ENCODE results near the gene EVI5L. TPM values are rescaled to one million over a fixed set of nuclear protein-coding genes. Genes with fewer than 3 reads are reported as not detected.

EVI5L gene
- total and polyA plus RNA-seq, 2 of the 8 experiments (the other 6 are each of a cell fraction or from before 2014, with no cell fraction given) = 7.2 to 11.0 TPM

DNA sequence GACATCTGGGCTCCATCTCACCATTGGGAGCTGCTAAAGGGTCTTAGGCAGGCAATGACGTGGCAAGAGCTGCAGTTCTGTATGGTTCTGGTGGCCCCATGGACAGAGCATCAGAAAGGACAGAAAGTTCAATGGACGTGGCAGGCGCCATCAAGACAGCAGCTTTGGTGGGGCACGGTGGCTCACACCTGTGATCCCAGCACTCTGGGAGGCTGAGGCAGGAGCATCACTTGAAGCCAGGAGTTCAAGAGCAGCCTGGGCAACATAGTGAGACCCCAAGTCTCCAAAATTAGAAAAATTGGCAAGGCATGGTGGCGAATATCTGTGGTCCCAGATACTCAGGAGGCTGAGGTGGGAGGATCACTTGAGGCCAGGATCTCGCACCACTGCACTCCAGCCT is 9.5 kb downstream of the EVI5L start (continued):
- TF ChIP-seq, protein P1, sequence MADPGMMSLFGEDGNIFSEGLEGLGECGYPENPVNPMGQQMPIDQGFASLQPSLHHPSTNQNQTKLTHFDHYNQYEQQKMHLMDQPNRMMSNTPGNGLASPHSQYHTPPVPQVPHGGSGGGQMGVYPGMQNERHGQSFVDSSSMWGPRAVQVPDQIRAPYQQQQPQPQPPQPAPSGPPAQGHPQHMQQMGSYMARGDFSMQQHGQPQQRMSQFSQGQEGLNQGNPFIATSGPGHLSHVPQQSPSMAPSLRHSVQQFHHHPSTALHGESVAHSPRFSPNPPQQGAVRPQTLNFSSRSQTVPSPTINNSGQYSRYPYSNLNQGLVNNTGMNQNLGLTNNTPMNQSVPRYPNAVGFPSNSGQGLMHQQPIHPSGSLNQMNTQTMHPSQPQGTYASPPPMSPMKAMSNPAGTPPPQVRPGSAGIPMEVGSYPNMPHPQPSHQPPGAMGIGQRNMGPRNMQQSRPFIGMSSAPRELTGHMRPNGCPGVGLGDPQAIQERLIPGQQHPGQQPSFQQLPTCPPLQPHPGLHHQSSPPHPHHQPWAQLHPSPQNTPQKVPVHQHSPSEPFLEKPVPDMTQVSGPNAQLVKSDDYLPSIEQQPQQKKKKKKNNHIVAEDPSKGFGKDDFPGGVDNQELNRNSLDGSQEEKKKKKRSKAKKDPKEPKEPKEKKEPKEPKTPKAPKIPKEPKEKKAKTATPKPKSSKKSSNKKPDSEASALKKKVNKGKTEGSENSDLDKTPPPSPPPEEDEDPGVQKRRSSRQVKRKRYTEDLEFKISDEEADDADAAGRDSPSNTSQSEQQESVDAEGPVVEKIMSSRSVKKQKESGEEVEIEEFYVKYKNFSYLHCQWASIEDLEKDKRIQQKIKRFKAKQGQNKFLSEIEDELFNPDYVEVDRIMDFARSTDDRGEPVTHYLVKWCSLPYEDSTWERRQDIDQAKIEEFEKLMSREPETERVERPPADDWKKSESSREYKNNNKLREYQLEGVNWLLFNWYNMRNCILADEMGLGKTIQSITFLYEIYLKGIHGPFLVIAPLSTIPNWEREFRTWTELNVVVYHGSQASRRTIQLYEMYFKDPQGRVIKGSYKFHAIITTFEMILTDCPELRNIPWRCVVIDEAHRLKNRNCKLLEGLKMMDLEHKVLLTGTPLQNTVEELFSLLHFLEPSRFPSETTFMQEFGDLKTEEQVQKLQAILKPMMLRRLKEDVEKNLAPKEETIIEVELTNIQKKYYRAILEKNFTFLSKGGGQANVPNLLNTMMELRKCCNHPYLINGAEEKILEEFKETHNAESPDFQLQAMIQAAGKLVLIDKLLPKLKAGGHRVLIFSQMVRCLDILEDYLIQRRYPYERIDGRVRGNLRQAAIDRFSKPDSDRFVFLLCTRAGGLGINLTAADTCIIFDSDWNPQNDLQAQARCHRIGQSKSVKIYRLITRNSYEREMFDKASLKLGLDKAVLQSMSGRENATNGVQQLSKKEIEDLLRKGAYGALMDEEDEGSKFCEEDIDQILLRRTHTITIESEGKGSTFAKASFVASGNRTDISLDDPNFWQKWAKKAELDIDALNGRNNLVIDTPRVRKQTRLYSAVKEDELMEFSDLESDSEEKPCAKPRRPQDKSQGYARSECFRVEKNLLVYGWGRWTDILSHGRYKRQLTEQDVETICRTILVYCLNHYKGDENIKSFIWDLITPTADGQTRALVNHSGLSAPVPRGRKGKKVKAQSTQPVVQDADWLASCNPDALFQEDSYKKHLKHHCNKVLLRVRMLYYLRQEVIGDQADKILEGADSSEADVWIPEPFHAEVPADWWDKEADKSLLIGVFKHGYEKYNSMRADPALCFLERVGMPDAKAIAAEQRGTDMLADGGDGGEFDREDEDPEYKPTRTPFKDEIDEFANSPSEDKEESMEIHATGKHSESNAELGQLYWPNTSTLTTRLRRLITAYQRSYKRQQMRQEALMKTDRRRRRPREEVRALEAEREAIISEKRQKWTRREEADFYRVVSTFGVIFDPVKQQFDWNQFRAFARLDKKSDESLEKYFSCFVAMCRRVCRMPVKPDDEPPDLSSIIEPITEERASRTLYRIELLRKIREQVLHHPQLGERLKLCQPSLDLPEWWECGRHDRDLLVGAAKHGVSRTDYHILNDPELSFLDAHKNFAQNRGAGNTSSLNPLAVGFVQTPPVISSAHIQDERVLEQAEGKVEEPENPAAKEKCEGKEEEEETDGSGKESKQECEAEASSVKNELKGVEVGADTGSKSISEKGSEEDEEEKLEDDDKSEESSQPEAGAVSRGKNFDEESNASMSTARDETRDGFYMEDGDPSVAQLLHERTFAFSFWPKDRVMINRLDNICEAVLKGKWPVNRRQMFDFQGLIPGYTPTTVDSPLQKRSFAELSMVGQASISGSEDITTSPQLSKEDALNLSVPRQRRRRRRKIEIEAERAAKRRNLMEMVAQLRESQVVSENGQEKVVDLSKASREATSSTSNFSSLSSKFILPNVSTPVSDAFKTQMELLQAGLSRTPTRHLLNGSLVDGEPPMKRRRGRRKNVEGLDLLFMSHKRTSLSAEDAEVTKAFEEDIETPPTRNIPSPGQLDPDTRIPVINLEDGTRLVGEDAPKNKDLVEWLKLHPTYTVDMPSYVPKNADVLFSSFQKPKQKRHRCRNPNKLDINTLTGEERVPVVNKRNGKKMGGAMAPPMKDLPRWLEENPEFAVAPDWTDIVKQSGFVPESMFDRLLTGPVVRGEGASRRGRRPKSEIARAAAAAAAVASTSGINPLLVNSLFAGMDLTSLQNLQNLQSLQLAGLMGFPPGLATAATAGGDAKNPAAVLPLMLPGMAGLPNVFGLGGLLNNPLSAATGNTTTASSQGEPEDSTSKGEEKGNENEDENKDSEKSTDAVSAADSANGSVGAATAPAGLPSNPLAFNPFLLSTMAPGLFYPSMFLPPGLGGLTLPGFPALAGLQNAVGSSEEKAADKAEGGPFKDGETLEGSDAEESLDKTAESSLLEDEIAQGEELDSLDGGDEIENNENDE (IDR thresholded peaks at IDR 0.05; ENCODE audit: insufficient replicate concordance, low read length) = no peak
- TF ChIP-seq HDAC2 (IDR thresholded peaks at IDR 0.05; ENCODE audit: borderline replicate concordance in 1 of 2, low read depth in 2 of 2, low read length in 2 of 2) = no peak
- no peak for TF ChIP-seq KDM4A (IDR thresholded peaks at IDR 0.05; ENCODE audit: low read depth, low read length, severe bottlenecking)
- no peak for TF ChIP-seq POLR2AphosphoS5 (IDR thresholded peaks at IDR 0.05; ENCODE audit: low read depth, low read length)
- no peak for TF ChIP-seq CTBP2 (IDR thresholded peaks at IDR 0.05; ENCODE audit: borderline replicate concordance, insufficient read depth, insufficient read length, low read length)
- TF ChIP-seq BCL11A (IDR thresholded peaks at IDR 0.05; ENCODE audit: low read depth in 2 of 2, low read length in 2 of 2) = no peak
- no peak for TF ChIP-seq GABPA (IDR thresholded peaks at IDR 0.05; ENCODE audit: borderline replicate concordance, insufficient read depth, low read length)
- TF ChIP-seq CEBPB (IDR thresholded peaks at IDR 0.05; ENCODE audit: low read depth, low read length) = no peak
- TF ChIP-seq JUN (IDR thresholded peaks at IDR 0.05; ENCODE audit: low read depth, low read length) = no peak
- no peak for TF ChIP-seq TCF12 (IDR thresholded peaks at IDR 0.05; ENCODE audit: low read depth, low read length)
- no peak for TF ChIP-seq RXRA (IDR thresholded peaks at IDR 0.05; ENCODE audit: insufficient read depth, low read depth, low read length)
- no peak for TF ChIP-seq TAF1 (IDR thresholded peaks at IDR 0.05; ENCODE audit: low read depth, low read length)
